GM12873 (cell line): ENCODE measurements around the gene PSMD4.

Experiments
- TF ChIP-seq, protein P1 (sequence below): IDR thresholded peaks from 2 replicates; pipeline ENCODE4 v1.5.1; 2012; ENCODE audit warnings: low read depth, mild to moderate bottlenecking, moderate library complexity, low read length, control low read depth; ENCODE audit not compliant: insufficient read depth; ENCODE audit errors: missing control alignments

The PSMD4 gene

DNA sequence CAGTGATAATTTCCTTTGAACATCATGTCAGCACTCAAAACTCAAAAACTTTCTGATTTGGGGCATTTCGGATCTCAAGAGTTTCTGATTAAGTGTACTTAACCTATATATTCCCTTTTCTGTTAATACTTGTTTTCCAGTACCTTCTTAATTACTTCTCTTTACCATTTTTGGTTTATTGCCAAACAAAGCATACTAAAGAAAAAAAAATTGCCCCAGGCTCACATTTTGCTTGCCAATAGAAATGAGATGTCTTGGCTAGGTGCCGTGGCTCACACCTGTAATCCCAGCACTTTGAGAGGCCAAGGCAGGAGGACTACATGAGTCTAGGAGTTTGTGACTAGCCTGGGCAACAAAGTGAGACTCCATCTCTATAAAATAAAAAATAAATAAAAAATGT lies 4.8 kb downstream of the PSMD4 start:
- TF ChIP-seq, protein P1, sequence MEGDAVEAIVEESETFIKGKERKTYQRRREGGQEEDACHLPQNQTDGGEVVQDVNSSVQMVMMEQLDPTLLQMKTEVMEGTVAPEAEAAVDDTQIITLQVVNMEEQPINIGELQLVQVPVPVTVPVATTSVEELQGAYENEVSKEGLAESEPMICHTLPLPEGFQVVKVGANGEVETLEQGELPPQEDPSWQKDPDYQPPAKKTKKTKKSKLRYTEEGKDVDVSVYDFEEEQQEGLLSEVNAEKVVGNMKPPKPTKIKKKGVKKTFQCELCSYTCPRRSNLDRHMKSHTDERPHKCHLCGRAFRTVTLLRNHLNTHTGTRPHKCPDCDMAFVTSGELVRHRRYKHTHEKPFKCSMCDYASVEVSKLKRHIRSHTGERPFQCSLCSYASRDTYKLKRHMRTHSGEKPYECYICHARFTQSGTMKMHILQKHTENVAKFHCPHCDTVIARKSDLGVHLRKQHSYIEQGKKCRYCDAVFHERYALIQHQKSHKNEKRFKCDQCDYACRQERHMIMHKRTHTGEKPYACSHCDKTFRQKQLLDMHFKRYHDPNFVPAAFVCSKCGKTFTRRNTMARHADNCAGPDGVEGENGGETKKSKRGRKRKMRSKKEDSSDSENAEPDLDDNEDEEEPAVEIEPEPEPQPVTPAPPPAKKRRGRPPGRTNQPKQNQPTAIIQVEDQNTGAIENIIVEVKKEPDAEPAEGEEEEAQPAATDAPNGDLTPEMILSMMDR: no peak

DNA sequence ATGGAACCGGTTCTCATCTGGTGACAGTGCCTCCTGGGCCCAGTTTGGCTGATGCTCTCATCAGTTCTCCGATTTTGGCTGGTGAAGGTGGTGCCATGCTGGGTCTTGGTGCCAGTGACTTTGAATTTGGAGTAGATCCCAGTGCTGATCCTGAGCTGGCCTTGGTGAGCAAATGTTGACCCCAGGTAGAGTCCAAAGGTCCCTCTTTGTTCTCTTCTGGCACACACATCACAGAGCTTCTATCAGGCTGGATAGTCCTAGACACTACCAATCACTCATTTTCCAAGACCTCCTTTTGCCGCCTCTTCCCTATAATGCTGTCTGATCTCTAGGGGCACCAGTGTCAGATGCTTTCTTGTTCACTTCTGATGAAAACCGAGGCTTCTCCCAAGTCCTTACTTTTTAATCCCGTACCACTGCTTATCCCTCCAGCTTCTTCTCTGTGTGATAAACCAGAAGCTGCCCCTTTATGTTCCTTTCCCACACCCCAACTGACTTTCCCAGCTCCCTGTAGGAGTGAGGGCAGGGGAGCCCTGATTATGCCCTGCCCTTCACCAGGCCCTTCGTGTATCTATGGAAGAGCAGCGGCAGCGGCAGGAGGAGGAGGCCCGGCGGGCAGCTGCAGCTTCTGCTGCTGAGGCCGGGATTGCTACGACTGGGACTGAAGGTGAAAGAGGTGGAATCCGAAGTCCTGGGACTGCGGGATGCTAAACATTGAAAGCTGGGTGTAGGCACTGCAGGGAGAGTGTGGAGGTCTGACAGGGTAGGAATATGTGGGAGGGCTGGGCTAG lies 11.1 kb downstream of the PSMD4 start:
- TF ChIP-seq, protein P1: no peak

DNA sequence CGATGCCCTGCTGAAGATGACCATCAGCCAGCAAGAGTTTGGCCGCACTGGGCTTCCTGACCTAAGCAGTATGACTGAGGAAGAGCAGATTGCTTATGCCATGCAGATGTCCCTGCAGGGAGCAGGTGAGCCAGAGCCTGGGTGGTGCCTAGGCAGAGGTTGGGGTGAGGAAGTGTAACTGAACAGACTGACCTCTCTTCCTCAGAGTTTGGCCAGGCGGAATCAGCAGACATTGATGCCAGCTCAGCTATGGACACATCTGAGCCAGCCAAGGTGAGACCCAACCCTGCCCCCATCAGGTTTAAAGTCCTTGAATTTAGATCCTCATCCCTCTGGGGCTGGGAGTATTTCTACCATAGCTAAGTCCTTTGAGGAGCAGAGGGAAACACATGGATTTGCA lies 11.8 kb downstream of the PSMD4 start:
- TF ChIP-seq, protein P1: no peak

DNA sequence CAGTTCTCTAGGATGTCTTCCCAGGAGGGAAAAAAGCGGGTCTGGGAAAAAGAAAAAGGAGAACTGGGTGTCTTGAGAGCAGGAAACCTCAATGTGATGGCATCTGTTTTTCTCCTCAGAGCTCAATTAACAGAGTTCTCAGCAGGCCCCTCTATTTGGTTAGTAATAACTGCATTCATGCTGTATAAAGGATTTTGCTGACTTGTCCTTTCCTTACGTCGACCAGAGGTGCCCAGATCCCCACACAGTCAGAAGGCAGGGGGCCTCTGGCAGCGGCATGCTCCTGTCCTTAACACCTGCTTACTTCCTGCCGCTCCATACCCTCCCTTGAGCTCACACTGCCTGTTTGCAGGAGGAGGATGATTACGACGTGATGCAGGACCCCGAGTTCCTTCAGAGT lies 12.3 kb downstream of the PSMD4 start:
- TF ChIP-seq, protein P1: no peak

DNA sequence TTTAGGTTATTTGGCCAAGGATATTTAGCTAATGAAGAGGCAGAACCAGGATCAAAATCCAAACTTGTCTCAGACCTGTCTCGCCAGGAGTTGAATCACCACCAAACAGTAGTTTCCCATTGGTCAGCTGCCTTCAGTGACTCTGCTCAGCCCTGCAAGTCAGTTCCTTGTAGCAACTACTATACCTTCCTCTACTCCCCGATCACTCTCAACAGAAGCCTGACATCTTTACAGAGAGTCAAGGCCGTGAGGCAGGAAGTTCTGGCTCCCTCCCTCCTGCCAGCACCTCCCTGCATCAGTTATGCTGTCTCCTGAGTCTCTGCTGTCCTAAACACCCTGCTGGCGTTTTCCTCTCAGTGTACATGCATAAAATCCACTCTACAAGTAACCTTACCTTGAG lies 13.2 kb downstream of the PSMD4 start:
- TF ChIP-seq, protein P1: no peak

DNA sequence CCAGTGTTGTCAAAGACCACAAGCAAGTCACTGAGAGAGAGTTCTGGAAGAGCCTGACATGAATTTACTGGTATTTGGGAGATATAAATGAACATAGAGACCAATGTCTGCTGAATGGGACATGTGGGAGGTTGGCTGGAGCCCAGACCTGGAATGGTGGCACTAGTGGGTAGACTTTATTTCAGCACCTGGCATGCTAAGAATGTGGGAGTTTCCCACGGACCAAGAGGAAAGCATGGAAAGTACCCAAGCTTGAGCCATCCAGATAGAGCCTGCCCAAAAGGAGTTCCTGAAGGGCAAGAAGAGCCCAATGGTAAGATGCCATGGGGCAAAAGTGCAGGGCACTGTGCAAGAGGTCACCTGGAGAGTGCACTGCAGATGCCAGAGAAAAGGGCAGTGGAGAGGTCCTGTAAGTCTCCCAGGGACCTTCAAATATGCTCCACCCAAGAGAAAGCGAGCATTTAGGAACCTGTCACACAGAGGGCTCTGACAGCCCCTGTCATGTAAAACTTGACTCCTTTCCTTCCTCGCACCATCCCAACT lies 19.5 kb downstream of the PSMD4 start:
- TF ChIP-seq, protein P1: no peak

DNA sequence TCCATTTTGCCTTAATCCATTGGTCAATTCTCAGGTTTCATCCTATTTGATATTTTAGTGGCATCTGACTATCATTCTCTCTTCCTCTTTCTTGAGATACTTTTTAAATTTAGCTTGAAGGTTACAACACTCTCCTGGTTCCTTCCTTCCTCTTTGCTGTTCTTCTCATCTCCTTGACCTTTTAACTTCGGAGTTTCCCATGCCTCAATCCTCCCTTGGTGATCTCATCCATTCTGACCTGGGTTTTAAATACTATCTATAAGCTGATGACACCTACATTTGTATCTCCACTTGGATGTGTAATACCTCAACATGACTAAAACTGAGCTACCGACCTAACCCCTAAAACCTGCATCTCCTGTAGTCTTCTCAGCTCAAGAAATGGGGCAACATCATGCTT lies 22.7 kb downstream of the PSMD4 start:
- TF ChIP-seq, protein P1: no peak
